ENCODE measurements around the gene MRTFA.
A peak's percentile ranks its signal among the peaks of the same experiment; 100 is the strongest.

Gene MRTFA

GRCh38 chr22:40636380-40637182 lies at the start of gene MRTFA:
TSS of gene MRTFA (minus strand) at chr22:40636719.
- TF ChIP-seq CTCF (IDR thresholded peaks at IDR 0.05; ENCODE audit: low read depth, low read length, missing control alignments) = no peak
- in situ Hi-C loops (cut with HindIII; ENCODE audit: low pct_ligation_motif_present, low sequenced_read_pairs) = loop anchor here (25.0 kb wide), 1 partner anchor 99 kb away; no protein-coding TSS in a partner anchor
- peak; percentile 100 for DNase-seq
- Histone ChIP-seq H3K27me3 (replicated peaks) (no peaks in the 10 kb centered on the region), H3K36me3 (replicated peaks) (no peaks in the 10 kb centered on the region), H3K4me3 (ENCODE audit: low read depth, low read length) (peak within 1 kb of the TSS; percentile 77), H3K27ac (peak within 1 kb of the TSS; percentile 67)

DNA sequence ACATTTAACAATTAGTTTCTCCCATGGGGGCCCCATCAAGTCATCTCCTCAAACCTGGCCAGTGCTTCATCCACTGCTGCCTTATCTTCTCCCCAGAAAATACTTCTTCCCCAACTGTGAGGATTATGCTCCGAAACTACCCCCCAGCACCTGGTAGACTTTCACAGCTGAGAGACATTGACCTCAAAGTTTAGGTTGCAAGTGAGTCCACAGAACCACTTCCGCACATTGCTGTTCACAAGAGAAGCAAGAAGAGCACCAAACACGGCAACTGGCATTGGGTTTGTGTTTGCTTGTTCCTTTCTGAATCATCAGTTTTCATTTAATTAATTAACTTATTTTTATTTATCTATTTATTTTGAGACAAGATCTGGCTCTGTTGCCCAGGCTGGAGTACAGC lies 48.9 kb upstream of the MRTFA start:
- DNase-seq = no peak
- in situ Hi-C loops (cut with HindIII; ENCODE audit: low pct_ligation_motif_present, low sequenced_read_pairs) = no loop called here
- H3K36me3 ChIP-seq (replicated peaks) = no peaks in the 10 kb centered on the region
- no peak overlapping the region for H3K27ac ChIP-seq
- peaks cover 5% of the 10 kb centered on the region for H3K27me3 ChIP-seq (replicated peaks)
- TF ChIP-seq CTCF (IDR thresholded peaks at IDR 0.05; ENCODE audit: low read depth, low read length, missing control alignments) = no peak
- H3K4me3 ChIP-seq (ENCODE audit: low read depth, low read length) = no peak overlapping the region

GRCh38 chr22:40684728-40685127 lies 48.2 kb upstream of the MRTFA start:
- H3K4me3 ChIP-seq (ENCODE audit: low read depth, low read length) = no peak overlapping the region
- H3K27me3 ChIP-seq (replicated peaks) = peaks cover 5% of the 10 kb centered on the region
- no peak for DNase-seq
- no peak for TF ChIP-seq CTCF (IDR thresholded peaks at IDR 0.05; ENCODE audit: low read depth, low read length, missing control alignments)
- in situ Hi-C loops (cut with HindIII; ENCODE audit: low pct_ligation_motif_present, low sequenced_read_pairs) = no loop called here
- no peaks in the 10 kb centered on the region for H3K36me3 ChIP-seq (replicated peaks)
- H3K27ac ChIP-seq = no peak overlapping the region

- Histone ChIP-seq H3K27ac (no peak overlapping the region), H3K4me3 (ENCODE audit: low read depth, low read length) (no peak overlapping the region), H3K27me3 (replicated peaks) (peaks cover 16% of the 10 kb centered on the region), H3K36me3 (replicated peaks) (no peaks in the 10 kb centered on the region)
- in situ Hi-C loops (cut with HindIII; ENCODE audit: low pct_ligation_motif_present, low sequenced_read_pairs) = no loop called here
- TF ChIP-seq CTCF (IDR thresholded peaks at IDR 0.05; ENCODE audit: low read depth, low read length, missing control alignments) = no peak
- no peak for DNase-seq
Measured at GRCh38 chr22:40681451-40681850, 44.9 kb upstream of the MRTFA start.

DNA sequence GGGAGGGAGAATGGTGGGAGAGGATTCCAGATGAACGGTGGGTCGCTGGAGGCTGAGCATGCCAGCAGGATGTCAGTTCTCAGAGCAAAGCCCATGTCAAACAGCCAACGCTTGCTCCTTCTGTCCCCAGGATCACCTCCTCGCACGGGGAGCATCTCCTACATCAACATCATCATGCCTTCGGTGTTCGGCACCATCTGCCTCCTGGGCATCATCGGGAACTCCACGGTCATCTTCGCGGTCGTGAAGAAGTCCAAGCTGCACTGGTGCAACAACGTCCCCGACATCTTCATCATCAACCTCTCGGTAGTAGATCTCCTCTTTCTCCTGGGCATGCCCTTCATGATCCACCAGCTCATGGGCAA lies 44.3 kb upstream of the MRTFA start:
- Histone ChIP-seq H3K27me3 (replicated peaks) (peaks cover 16% of the 10 kb centered on the region), H3K27ac (no peak overlapping the region), H3K36me3 (replicated peaks) (no peaks in the 10 kb centered on the region), H3K4me3 (ENCODE audit: low read depth, low read length) (no peak overlapping the region)
- no peak for TF ChIP-seq CTCF (IDR thresholded peaks at IDR 0.05; ENCODE audit: low read depth, low read length, missing control alignments)
- in situ Hi-C loops (cut with HindIII; ENCODE audit: low pct_ligation_motif_present, low sequenced_read_pairs) = no loop called here
- no peak for DNase-seq

All from brain microvascular endothelial cell (primary cell).